Measurements from ENCODE around the gene RIPK3.
"Not testable (repeated sequence)": the region's sequence is repeated elsewhere in the genome, so short reads cannot be mapped to it uniquely, and the experiment has no call there.

RIPK3 gene

DNA sequence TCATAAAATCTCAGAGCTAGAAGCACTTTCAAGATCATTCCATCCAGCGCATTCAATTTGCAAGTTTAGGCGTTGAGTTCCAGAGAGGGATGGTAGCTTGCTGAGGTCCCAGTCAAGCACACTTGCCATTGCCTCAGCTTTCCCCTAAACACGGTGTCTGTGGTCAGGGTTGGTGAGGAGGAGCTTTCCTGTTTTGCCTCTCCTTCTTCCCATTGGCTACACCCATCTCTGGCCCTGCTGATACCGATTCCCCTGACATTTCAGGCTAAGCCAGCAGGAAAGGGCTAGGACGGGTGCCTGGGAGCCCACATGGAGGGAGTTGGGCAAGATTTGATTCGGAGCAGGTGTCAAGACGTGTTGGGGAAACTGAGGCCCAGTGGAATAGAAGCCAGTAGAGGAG lies 37.3 kb upstream of the RIPK3 start:
- no peak overlapping the region for H3K4me3 ChIP-seq (ENCODE audit: low read length)
- TF ChIP-seq, protein P1, sequence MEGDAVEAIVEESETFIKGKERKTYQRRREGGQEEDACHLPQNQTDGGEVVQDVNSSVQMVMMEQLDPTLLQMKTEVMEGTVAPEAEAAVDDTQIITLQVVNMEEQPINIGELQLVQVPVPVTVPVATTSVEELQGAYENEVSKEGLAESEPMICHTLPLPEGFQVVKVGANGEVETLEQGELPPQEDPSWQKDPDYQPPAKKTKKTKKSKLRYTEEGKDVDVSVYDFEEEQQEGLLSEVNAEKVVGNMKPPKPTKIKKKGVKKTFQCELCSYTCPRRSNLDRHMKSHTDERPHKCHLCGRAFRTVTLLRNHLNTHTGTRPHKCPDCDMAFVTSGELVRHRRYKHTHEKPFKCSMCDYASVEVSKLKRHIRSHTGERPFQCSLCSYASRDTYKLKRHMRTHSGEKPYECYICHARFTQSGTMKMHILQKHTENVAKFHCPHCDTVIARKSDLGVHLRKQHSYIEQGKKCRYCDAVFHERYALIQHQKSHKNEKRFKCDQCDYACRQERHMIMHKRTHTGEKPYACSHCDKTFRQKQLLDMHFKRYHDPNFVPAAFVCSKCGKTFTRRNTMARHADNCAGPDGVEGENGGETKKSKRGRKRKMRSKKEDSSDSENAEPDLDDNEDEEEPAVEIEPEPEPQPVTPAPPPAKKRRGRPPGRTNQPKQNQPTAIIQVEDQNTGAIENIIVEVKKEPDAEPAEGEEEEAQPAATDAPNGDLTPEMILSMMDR (IDR thresholded peaks at IDR 0.05; ENCODE audit: insufficient read depth, low read depth, low read length, missing control alignments): no peak

DNA sequence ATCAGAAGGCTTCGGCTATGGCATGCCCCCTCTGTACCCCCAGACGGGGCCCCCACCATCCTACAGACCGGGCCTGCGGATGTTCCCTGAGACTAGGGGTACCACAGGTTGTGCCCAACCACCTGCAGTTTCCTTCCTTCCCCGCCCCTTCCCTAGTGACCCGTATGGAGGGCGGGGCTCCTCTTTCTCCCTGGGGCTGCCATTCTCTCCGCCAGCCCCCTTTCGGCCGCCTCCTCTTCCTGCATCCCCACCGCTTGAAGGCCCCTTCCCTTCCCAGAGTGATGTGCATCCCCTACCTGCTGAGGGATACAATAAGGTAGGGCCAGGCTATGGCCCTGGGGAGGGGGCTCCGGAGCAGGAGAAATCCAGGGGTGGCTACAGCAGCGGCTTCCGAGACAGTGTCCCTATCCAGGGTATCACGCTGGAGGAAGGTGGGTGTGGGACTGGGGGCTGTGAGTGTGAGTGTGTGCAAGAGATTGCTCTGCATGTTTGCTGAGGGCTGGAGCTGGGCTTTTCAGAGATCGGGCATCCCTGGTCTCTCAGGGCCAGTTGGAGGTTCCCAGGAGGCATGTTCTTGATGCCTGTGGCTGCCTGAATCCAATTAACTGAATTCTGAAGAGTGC lies 36.8 kb upstream of the RIPK3 start:
- no peak for DNase-seq (ENCODE audit: low read depth)
- no peak overlapping the region for H3K4me3 ChIP-seq (ENCODE audit: low read length)
- TF ChIP-seq, protein P1 (IDR thresholded peaks at IDR 0.05; ENCODE audit: insufficient read depth, low read depth, low read length, missing control alignments): no peak

More for the DNA sequence above, 37.3 kb upstream of the RIPK3 start:
- DNase-seq (ENCODE audit: low read depth): no peak

DNA sequence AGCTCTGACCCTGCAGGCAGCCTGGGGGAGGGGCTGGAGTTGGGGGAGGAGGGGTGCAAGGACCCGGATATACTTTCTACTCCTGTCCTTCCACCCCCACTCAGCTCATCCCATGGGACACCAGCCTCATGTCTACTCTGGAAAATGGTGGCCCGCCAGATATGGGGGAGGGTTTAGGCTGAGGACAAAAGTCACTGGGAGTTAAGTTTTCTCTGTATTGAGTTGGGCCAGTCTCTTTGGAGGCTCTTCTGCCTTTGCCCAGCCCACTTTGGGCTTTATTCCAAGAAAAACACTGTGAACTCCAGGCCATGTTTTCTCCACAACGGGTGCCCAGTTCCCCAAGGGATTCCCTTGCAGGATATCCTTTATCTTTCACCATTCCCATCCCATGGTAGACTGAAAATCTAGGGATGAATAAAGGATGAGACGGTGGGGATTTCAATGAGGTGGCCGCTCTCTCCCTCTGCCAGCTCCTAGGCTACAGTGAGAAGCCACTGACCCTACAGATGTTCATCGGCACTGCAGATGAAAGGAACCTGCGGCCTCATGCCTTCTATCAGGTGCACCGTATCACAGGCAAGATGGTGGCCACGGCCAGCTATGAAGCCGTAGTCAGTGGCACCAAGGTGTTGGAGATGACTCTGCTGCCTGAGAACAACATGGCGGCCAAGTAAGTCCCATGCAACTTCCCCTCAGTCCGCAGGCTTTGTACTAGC lies 33.1 kb upstream of the RIPK3 start:
- no peak for DNase-seq (ENCODE audit: low read depth)
- H3K4me3 ChIP-seq (ENCODE audit: low read length): no peak overlapping the region
- TF ChIP-seq, protein P1 (IDR thresholded peaks at IDR 0.05; ENCODE audit: insufficient read depth, low read depth, low read length, missing control alignments): no peak

DNA sequence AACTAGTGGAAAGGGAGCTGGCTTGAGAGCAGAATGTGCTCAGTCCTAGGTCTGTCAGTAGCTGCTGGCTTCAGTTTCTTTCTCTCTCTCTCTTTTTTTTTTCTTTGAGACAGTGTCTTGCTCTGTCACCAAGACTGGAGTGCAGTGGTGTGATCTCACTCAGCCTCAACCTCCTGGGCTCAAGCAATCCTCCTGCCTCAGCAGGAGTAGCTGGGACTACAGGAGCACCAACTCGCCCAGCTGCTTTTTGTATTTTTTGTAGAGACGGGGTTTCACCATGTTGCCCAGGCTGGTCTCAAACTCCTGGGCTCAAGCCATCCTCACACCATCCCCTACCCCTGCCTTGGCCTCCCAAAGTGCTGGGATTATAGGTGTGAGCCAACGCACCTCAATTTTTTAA lies 31.8 kb upstream of the RIPK3 start:
- H3K4me3 ChIP-seq (ENCODE audit: low read length); DNase-seq (ENCODE audit: low read depth): not testable (repeated sequence)

DNA sequence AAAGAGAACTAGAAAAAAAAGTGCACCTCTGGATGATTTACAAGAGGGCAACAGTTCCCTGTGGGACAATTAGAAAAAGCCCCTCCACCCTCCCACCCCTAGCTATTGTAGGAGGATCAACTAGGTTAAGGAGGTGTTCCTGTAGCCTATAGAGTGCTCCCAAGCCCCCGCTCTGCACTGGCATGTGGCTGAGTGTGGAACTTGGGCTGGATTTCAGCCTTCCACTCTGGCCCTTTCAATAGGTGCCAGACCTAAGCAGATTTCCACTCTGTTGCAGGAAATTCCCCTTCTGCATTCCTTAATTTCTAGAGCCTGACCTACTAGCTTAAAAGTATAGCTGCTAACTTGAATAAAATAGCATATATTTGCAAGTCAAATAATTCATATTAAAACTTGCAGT lies 31.0 kb upstream of the RIPK3 start:
- TF ChIP-seq, protein P1 (IDR thresholded peaks at IDR 0.05; ENCODE audit: insufficient read depth, low read depth, low read length, missing control alignments): no peak
- no peak overlapping the region for H3K4me3 ChIP-seq (ENCODE audit: low read length)
- no peak for DNase-seq (ENCODE audit: low read depth)

DNA sequence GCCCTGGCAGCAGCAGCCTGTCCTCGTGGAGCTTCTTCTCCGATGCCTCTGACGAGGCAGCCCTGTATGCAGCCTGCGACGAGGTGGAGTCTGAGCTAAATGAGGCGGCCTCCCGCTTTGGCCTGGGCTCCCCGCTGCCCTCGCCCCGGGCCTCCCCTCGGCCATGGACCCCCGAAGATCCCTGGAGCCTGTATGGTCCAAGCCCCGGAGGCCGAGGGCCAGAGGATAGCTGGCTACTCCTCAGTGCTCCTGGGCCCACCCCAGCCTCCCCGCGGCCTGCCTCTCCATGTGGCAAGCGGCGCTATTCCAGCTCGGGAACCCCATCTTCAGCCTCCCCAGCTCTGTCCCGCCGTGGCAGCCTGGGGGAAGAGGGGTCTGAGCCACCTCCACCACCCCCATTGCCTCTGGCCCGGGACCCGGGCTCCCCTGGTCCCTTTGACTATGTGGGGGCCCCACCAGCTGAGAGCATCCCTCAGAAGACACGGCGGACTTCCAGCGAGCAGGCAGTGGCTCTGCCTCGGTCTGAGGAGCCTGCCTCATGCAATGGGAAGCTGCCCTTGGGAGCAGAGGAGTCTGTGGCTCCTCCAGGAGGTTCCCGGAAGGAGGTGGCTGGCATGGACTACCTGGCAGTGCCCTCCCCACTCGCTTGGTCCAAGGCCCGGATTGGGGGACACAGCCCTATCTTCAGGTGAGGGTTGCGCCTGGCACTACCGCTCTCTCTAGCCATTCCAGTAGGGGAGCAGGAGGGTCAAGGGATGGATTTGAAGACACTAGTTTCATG lies 30.3 kb upstream of the RIPK3 start:
- TF ChIP-seq, protein P1 (IDR thresholded peaks at IDR 0.05; ENCODE audit: insufficient read depth, low read depth, low read length, missing control alignments): no peak
- DNase-seq (ENCODE audit: low read depth): no peak
- no peak overlapping the region for H3K4me3 ChIP-seq (ENCODE audit: low read length)

DNA sequence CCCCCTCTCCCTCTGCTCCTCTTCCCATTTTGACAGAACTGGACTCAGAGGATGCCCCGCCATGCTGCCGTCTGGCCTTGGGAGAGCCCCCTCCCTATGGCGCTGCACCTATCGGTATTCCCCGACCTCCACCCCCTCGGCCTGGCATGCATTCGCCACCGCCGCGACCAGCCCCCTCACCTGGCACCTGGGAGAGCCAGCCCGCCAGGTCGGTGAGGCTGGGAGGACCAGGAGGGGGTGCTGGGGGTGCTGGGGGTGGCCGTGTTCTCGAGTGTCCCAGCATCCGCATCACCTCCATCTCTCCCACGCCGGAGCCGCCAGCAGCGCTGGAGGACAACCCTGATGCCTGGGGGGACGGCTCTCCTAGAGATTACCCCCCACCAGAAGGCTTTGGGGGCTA lies 29.7 kb upstream of the RIPK3 start:
- TF ChIP-seq, protein P1 (IDR thresholded peaks at IDR 0.05; ENCODE audit: insufficient read depth, low read depth, low read length, missing control alignments): no peak
- H3K4me3 ChIP-seq (ENCODE audit: low read length): peak overlapping the region; percentile 78
- DNase-seq (ENCODE audit: low read depth): no peak

Measured in epithelial cell of esophagus (primary cell).